HG03135 (cell line): ENCODE data around the gene UGT1A1.

Experiments used
- ATAC-seq: cut with Tn5 transposase; IDR thresholded peaks from one replicate; pipeline ENCODE4 v1.9.1; 2021; ENCODE audit warnings: mild to moderate bottlenecking, moderate library complexity; ENCODE audit not compliant: unreplicated experiment

Gene UGT1A1

GRCh38 chr2:233756429-233757081 lies 3.5 kb upstream of the UGT1A1 start:
- no peak for ATAC-seq

- no peak for ATAC-seq
Measured at GRCh38 chr2:233758141-233758540, 1.9 kb upstream of the UGT1A1 start.

DNA sequence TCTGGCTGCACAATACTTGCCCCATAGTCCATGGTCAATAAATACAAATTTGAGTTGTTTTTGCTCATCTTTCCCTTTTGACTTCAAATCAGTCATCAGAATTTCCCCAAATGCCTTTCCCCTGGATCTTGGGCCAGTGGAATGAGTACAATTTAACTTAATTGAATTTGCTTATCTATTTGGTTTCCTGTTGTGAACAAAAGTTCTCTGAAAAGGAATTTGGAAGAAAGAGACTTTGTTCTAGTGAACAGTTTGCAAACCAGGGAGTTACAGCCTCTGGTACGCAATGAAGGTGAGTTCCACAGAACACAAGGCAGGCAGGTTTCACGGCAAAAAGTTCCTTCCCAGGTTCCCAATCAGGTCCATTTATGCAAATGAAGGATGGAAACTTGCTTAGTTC lies 1.2 kb upstream of the UGT1A1 start:
- no peak for ATAC-seq

DNA sequence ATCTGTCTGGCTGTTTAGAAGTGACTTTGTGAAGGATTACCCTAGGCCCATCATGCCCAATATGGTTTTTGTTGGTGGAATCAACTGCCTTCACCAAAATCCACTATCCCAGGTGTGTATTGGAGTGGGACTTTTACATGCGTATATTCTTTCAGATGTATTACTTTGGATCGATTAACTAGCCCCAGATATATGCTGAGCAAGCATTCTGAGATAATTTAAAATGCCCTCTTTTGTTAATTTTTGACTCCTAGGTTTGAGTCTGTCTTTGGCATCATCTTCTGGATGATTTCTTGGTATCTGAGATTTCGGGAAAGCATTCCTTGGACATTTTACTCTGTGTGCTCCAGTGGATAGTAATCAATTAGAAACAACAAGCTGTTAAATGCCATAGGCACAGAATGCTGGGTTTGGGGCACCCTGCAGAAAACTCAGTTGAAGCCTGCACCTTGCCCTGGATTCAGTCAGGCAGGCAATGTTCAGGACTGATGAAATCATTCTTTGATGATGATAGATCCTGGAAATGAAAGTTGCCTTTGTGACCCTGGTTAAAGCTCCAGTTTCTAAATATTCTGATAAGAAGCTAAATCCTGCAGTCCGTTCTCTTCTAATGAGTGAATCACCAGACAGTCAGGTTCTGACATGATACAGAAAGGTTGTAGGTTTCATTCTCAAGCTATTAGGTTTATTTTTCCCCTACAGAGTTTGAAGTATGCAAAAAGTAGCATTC lies 1.1 kb downstream of the UGT1A1 start:
- ATAC-seq = no peak

GRCh38 chr2:233764264-233764663 lies 4.2 kb downstream of the UGT1A1 start:
- no peak for ATAC-seq

GRCh38 chr2:233764761-233765160 lies 4.7 kb downstream of the UGT1A1 start:
- no peak for ATAC-seq

GRCh38 chr2:233766416-233766815 lies 6.3 kb downstream of the UGT1A1 start:
- no peak for ATAC-seq

GRCh38 chr2:233768076-233768475 lies 8.0 kb downstream of the UGT1A1 start:
- ATAC-seq = no peak

DNA sequence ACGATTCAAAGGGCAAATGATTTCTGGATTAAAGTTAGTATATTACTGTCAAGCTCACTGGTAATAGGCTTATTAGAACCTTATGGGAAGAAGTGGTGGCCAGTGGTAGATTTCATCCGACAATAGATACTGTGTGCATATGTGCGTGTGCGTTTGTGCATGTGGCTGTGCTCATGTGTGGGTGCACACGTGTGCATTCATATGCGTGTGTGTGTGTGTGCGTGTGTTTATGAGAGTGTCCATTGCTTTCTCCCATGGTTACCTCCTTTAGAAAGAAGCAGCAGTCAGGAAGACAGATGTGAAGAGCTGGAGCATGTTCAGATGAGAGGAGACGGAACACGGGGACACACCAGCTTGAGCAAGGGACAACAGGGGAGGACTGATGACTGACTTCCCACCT lies 9.2 kb downstream of the UGT1A1 start:
- ATAC-seq = no peak

GRCh38 chr2:233772153-233772552 lies 12.1 kb downstream of the UGT1A1 start:
- ATAC-seq = no peak

DNA sequence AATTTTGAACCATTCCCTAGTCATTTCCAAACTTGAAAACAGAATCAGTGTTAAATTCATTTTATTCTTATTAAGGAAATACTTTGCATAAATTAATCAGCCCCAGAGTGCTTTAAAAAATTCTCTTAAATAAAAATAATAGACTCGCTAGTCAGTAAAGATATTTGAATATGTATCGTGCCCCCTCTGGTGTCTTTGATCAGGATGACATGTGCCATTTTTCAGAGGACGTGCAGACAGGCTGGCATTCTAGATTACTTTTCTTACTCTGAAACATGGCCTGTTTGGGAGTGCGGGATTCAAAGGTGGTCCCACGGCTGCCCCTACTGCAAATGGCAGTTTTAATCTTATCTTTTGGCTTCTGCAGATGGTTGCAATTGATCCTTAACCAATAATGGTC lies 12.5 kb downstream of the UGT1A1 start:
- ATAC-seq = no peak

- ATAC-seq = no peak
Measured at GRCh38 chr2:233773854-233774253, 13.8 kb downstream of the UGT1A1 start.

- ATAC-seq = no peak
Measured at GRCh38 chr2:233775414-233775813, 15.3 kb downstream of the UGT1A1 start.

DNA sequence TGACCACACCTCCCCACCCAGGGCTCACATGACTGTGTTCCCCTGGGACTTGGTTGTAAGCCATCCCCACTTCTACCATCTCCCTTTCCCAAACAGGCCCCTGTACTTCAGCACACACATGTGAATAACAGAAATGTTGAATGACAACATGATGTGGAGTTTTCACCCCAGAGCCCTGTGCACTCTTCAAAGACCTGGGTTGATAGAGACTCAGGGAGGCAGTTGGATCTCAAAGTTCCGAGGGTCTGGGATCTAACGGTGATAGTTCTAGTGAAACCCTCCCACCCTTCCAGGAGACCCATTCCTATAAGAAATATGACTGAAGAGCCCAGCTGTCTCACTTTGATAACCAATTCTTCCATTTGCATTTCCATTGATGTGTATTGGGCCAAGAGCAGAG lies 18.0 kb downstream of the UGT1A1 start, which contains the start of gene MROH2A:
TSS of gene MROH2A (plus strand) at position 301 of the 400 bp plus-strand sequence. CDS start 1,029 bp downstream, outside the sequence.
- ATAC-seq = no peak

GRCh38 chr2:233779722-233780121 lies 19.7 kb downstream of the UGT1A1 start:
- ATAC-seq = no peak

DNA sequence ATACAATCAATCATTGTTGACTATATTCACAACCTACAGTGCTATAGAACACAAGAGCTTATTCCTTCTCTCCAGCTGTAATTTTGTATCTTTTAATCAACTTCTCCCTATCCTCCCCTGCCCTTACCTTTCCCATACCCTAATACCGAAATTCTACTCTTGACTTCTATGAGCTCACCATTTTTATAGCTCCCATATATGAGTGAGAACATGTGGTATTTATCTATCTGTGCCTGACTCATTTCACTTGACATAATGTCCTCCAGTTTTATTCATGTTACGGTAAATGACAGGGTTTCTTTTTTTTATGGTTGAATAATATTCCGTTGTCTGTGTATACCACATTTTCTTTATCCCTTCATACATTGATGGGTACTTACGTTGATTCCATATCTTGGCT lies 20.7 kb downstream of the UGT1A1 start:
- ATAC-seq = no peak

DNA sequence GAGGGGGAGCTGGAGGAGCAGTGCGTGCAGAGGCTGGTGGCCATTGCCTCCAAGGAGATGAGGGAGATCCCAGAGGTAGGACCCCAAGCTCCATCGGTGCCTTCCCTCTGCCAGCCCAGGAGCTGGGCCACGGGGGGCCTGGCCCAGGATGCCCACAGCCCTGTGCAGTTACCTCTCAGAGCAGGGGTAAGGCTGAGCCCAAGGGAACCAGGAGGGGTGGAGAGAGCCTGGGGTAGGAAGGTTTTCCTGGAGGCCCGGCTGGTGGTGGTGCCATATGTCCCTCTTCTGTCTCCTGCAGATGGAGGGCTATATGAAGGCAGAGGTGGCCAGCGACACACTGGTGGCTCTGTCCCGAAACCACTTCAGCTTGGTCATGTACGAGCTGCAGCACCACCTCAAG lies 29.5 kb downstream of the UGT1A1 start:
- ATAC-seq = no peak

GRCh38 chr2:233791151-233791882 lies 31.2 kb downstream of the UGT1A1 start:
- ATAC-seq = no peak

DNA sequence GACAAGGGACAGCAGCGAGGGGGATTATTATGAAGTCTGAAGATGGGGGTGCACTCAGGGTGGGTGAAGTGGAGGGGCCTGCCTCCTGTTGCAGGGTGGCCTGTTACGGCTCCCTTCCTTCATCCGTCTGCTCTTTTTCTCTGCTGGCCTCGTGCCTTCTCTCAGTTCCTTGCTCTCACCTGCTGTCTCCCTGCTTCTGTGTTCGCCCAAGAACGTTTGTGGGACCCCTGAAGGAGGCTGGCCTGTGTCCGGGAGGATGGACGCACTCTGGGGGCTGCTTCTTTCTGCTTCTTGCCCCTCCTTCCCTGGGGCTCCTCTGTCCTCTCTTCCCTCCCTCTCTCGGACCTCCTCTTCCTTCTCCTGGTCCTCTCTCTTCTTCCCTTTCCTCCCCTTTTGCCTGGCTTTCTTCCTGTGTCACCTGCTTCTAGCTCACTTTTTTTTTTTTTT lies 31.8 kb downstream of the UGT1A1 start:
- no peak for ATAC-seq

DNA sequence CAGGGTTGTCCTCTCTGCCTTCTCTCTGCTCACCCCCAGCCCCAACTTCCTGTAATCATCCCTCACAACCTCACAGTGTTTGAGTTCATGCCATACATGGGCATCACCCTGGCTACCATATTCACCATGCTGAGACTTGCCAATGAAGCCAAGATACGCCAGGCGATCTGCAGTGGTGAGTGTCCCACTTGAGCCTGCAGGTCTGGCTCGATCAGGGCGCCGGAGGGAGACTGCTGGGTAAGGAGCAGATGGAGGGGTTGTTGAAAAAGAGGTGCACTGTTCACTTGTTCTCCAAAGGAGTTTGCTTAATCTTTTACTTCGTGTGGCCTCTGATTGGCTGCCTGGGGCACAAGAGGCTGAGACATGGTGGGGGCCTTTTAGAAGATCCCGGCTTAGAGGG lies 32.6 kb downstream of the UGT1A1 start:
- no peak for ATAC-seq

DNA sequence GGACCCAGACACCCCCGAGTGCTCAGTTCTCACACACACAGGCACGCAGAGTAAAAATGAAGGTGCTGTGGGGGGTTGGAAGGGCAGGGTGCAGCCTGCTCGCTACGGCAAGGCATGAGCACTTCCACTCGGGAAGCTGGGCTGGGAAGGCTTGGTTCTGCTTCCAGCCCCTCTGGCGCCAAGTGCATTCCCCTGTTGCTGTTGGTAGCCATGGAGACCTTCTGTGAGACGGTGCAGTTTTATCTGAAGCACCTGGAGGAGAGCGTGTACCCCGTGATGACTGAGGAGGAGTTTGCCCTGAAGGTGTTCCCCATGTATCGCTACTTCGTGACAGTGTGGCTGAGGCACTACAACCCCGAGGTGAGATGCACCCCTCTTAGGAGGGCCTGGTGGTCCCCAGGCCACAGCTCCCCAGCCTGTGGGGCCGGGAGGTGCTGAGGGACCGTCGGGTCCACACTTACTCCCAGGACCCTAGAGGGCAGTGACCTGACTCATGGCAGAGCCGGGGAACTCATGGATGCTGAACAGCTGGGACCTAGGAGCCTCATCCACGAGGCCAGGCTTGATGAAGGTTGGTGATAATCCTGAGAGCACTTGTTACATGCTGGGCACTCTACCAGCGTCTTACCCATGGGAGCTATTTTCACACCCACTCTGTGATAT lies 33.5 kb downstream of the UGT1A1 start:
- ATAC-seq = no peak
